Activated effector memory CD4-positive, alpha-beta T cell treated with Interleukin-2 at 50 U/mL for 16 hours (primary cell): Measurements from ENCODE around the gene FAM199X.

ENCODE experiments used
- DNase-seq: peaks from one replicate; pipeline ENCODE4 v3.0.0-alpha.2; 2020

FAM199X gene

GRCh38 chrX:104165894-104166734 is at the start of gene FAM199X:
Gene FAM199X, plus strand, starts transcription at chrX:104166453. Its CDS starts 333 bp downstream, at chrX:104166786.
- peak; percentile 78 for DNase-seq

- DNase-seq: no peak
These were observed 48.5 kb upstream of the FAM199X start for GRCh38 chrX:104117759-104118158.

- no peak for DNase-seq
These were observed 47.5 kb upstream of the FAM199X start for GRCh38 chrX:104118765-104119164.

GRCh38 chrX:104122829-104123228 is 43.4 kb upstream of the FAM199X start:
- no peak for DNase-seq

GRCh38 chrX:104126856-104127255 is 39.4 kb upstream of the FAM199X start:
- DNase-seq: no peak

GRCh38 chrX:104130808-104131207 is 35.4 kb upstream of the FAM199X start:
- DNase-seq: no peak

GRCh38 chrX:104134583-104135261 is 31.5 kb upstream of the FAM199X start:
- DNase-seq: no peak

- DNase-seq: no peak
These were observed 30.6 kb upstream of the FAM199X start for GRCh38 chrX:104135677-104136076.

- peak; percentile 4 for DNase-seq
These were observed 29.8 kb upstream of the FAM199X start for GRCh38 chrX:104136241-104137019.

- no peak for DNase-seq
These were observed 28.8 kb upstream of the FAM199X start for GRCh38 chrX:104137496-104137895.

- no peak for DNase-seq
These were observed 25.0 kb upstream of the FAM199X start for GRCh38 chrX:104141087-104141760.

GRCh38 chrX:104151037-104151436 is 15.2 kb upstream of the FAM199X start:
- DNase-seq: no peak

- peak; percentile 69 for DNase-seq
These were observed 9.4 kb upstream of the FAM199X start, which contains the start of gene SLC25A53 for GRCh38 chrX:104156630-104157529. Gene SLC25A53, minus strand, starts transcription at chrX:104157009. Its CDS starts 51,752 bp downstream, at chrX:104105257.

GRCh38 chrX:104166735-104167436 is 633 bp downstream of the FAM199X start:
- no peak for DNase-seq

GRCh38 chrX:104168127-104168526 is 1.9 kb downstream of the FAM199X start:
- DNase-seq: no peak

GRCh38 chrX:104172121-104172520 is 5.9 kb downstream of the FAM199X start:
- DNase-seq: no peak

- no peak for DNase-seq
These were observed 6.5 kb downstream of the FAM199X start for GRCh38 chrX:104172788-104173187.

GRCh38 chrX:104173841-104174240 is 7.6 kb downstream of the FAM199X start:
- no peak for DNase-seq

- no peak for DNase-seq
These were observed 17.4 kb downstream of the FAM199X start for GRCh38 chrX:104183685-104184084.

- no peak for DNase-seq
These were observed 21.7 kb downstream of the FAM199X start for GRCh38 chrX:104187931-104188330.

GRCh38 chrX:104189837-104190236 is 23.6 kb downstream of the FAM199X start:
- no peak for DNase-seq
